Measurements from ENCODE around the gene ZNF561.

DNA sequence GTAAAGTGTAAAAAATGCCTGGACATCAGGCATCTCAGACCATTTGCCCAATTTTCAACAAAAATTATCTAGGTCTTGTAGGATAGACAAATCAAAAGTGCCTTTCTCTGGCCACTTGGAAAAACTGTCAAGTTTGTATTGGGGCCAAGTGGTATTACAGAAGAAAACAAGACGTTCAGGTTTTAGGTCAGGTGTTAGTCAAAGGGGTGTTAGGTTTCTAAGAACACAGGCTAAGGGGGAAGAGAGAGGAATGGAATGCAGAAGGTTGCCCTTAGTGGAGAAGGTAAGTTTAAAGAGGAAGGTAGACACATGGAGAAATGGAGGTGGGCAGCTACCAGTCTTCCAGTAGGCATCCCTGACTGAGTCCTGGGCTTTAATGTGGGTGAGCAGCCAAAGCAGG is 19.9 kb upstream of the ZNF561 start:
- TF ChIP-seq, protein P1, sequence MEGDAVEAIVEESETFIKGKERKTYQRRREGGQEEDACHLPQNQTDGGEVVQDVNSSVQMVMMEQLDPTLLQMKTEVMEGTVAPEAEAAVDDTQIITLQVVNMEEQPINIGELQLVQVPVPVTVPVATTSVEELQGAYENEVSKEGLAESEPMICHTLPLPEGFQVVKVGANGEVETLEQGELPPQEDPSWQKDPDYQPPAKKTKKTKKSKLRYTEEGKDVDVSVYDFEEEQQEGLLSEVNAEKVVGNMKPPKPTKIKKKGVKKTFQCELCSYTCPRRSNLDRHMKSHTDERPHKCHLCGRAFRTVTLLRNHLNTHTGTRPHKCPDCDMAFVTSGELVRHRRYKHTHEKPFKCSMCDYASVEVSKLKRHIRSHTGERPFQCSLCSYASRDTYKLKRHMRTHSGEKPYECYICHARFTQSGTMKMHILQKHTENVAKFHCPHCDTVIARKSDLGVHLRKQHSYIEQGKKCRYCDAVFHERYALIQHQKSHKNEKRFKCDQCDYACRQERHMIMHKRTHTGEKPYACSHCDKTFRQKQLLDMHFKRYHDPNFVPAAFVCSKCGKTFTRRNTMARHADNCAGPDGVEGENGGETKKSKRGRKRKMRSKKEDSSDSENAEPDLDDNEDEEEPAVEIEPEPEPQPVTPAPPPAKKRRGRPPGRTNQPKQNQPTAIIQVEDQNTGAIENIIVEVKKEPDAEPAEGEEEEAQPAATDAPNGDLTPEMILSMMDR (IDR thresholded peaks at IDR 0.05): no peak
- TF ChIP-seq POLR2A (IDR thresholded peaks at IDR 0.05): no peak
